Naive thymus-derived CD4-positive, alpha-beta T cell (primary cell): Measurements from ENCODE around the gene NPIPB6. TPM values are rescaled to one million over a fixed set of nuclear protein-coding genes. Genes with fewer than 3 reads are reported as not detected.
"Not testable (repeated sequence)": the region's sequence is repeated elsewhere in the genome, so short reads cannot be mapped to it uniquely, and the experiment has no call there.

Experiments used
- ATAC-seq: fragments of 150-1000 bp; cut with Tn5 transposase; 2 replicates; pipeline ENCODE4 v1.10.0; 2021; ENCODE audit warnings: mild to moderate bottlenecking, moderate library complexity
- CTCF ChIA-PET: fragments of 350-600 bp; sonication (Branson Sonifier 250); formaldehyde crosslinking; loops from one replicate; lab custom pipeline; 2021; ENCODE audit warnings: antibody characterized with exemption; lab: Charles Lee
- POLR2A ChIA-PET: fragments of 350-600 bp; sonication (Branson Sonifier 250); formaldehyde crosslinking; loops from one replicate; lab custom pipeline; 2021; ENCODE audit warnings: antibody characterized with exemption, inconsistent platforms; lab: Charles Lee
- DNase-seq, 9 donors: peaks; one replicate each; pipeline versions ENCODE4 v3.0.0 to v3.0.0-alpha.2; 2020 to 2022; ENCODE audit warnings: mixed read lengths in 1 of 9
- H3K27ac ChIP-seq: one replicate; pipeline ENCODE4 v1.7.0; 2013; ENCODE audit warnings: mild to moderate bottlenecking, low read depth, low read length, moderate library complexity
- H3K27me3 ChIP-seq, 2 donors: one replicate each; pipeline ENCODE4 v1.7.0; 2013; ENCODE audit warnings: low read length in 2 of 2, mild to moderate bottlenecking in 2 of 2, moderate library complexity in 2 of 2; ENCODE audit not compliant: control insufficient read depth in 2 of 2, insufficient read depth in 2 of 2
- H3K36me3 ChIP-seq, 3 experiments: 1 replicate in 2 of 3; 2 replicates in 1 of 3; pipeline ENCODE4 v1.7.0; 2013; ENCODE audit warnings: low read length in 3 of 3, mild to moderate bottlenecking in 3 of 3, moderate library complexity in 1 of 3; ENCODE audit not compliant: insufficient read depth in 3 of 3, control insufficient read depth in 2 of 3
- H3K4me1 ChIP-seq, 2 donors: one replicate each; pipeline ENCODE4 v1.7.0; 2013; ENCODE audit warnings: low read length in 2 of 2, mild to moderate bottlenecking in 2 of 2, moderate library complexity in 1 of 2; ENCODE audit not compliant: control insufficient read depth in 2 of 2, insufficient read depth in 2 of 2
- H3K4me3 ChIP-seq: 2 replicates; pipeline ENCODE4 v1.7.0; 2013; ENCODE audit warnings: mild to moderate bottlenecking, low read length
- H3K9me3 ChIP-seq, 3 experiments: 1 replicate in 2 of 3; 2 replicates in 1 of 3; pipeline ENCODE4 v1.7.0; 2013; ENCODE audit warnings: low read length in 3 of 3; ENCODE audit not compliant: control insufficient read depth in 2 of 3
- H3K27ac Mint-ChIP-seq, 9 donors: one replicate each; pipeline ENCODE4 v1.8.0; 2020 to 2022; ENCODE audit warnings: mixed read lengths in 9 of 9, mild to moderate bottlenecking in 8 of 9, moderate library complexity in 5 of 9, inconsistent platforms in 2 of 9
- H3K27me3 Mint-ChIP-seq, 5 donors: one replicate each; pipeline ENCODE4 v1.8.0; 2021 to 2022; ENCODE audit warnings: mixed read lengths in 5 of 5, mild to moderate bottlenecking in 1 of 5
- H3K36me3 Mint-ChIP-seq, 5 donors: one replicate each; pipeline ENCODE4 v1.8.0; 2020 to 2022; ENCODE audit warnings: mixed read lengths in 5 of 5, mild to moderate bottlenecking in 3 of 5, inconsistent platforms in 1 of 5
- H3K4me1 Mint-ChIP-seq, 7 donors: one replicate each; pipeline ENCODE4 v1.8.0; 2020 to 2022; ENCODE audit warnings: mixed read lengths in 7 of 7, mild to moderate bottlenecking in 3 of 7, inconsistent platforms in 1 of 7
- H3K4me3 Mint-ChIP-seq, 10 donors: one replicate each; pipeline ENCODE4 v1.8.0; 2020 to 2022; ENCODE audit warnings: mild to moderate bottlenecking in 10 of 10, mixed read lengths in 10 of 10, moderate library complexity in 6 of 10, inconsistent platforms in 2 of 10
- H3K9me3 Mint-ChIP-seq, 11 donors: one replicate each; pipeline ENCODE4 v1.8.0; 2020 to 2022; ENCODE audit warnings: mixed read lengths in 11 of 11, mild to moderate bottlenecking in 4 of 11, inconsistent platforms in 1 of 11, moderate library complexity in 1 of 11
- intact Hi-C, 2 donors: fragments of 100-400 bp; cut with micrococcal nuclease; formaldehyde crosslinking; loops; one replicate each; pipeline ENCODE4 v1.15.1; 2023
- polyA plus RNA-seq, 2 donors: library from polyadenylated mRNA; unstranded; fragments of 300-500 nt; fragmentation: Illumina TruSeq; gene quantifications; one replicate each; pipeline ENCODE4 v1.2.3, GENCODE V29; 2021
- total RNA-seq, 6 experiments: library from RNA in 5 of 6; stranded (reverse) in 5 of 6; gene quantifications; 1 replicate in 5 of 6; 2 replicates in 1 of 6; pipeline ENCODE4 v1.2.3 and lab custom pipeline; 2021 to 2026

NPIPB6 gene
- total and polyA plus RNA-seq, 7 experiments from 2014 or later = 2.5 to 7.3 (median 5.6) TPM; not detected in 2

GRCh38 chr16:28336940-28337710 lies 26.2 kb downstream of the NPIPB6 start:
- H3K4me3 Mint-ChIP-seq, H3K27me3 ChIP-seq, H3K9me3 Mint-ChIP-seq, DNase-seq, POLR2A ChIA-PET, H3K36me3 Mint-ChIP-seq, H3K9me3 ChIP-seq, H3K27me3 Mint-ChIP-seq, H3K36me3 ChIP-seq, H3K27ac ChIP-seq, H3K27ac Mint-ChIP-seq, intact Hi-C loops, ATAC-seq, CTCF ChIA-PET, H3K4me1 ChIP-seq, H3K4me1 Mint-ChIP-seq, H3K4me3 ChIP-seq: not testable (repeated sequence)

GRCh38 chr16:28335678-28336077 lies 27.6 kb downstream of the NPIPB6 start:
- H3K27ac Mint-ChIP-seq, H3K36me3 ChIP-seq, H3K27ac ChIP-seq, DNase-seq, H3K27me3 ChIP-seq, H3K36me3 Mint-ChIP-seq, H3K27me3 Mint-ChIP-seq, H3K9me3 ChIP-seq, H3K4me3 Mint-ChIP-seq, ATAC-seq, POLR2A ChIA-PET, intact Hi-C loops, H3K9me3 Mint-ChIP-seq, H3K4me1 Mint-ChIP-seq, H3K4me3 ChIP-seq, CTCF ChIA-PET, H3K4me1 ChIP-seq: not testable (repeated sequence)

GRCh38 chr16:28332632-28333031 lies 30.7 kb downstream of the NPIPB6 start:
- H3K4me1 ChIP-seq, H3K27ac ChIP-seq, CTCF ChIA-PET, H3K9me3 ChIP-seq, H3K9me3 Mint-ChIP-seq, intact Hi-C loops, H3K4me3 ChIP-seq, POLR2A ChIA-PET, H3K36me3 ChIP-seq, H3K36me3 Mint-ChIP-seq, DNase-seq, H3K4me1 Mint-ChIP-seq, H3K27ac Mint-ChIP-seq, H3K4me3 Mint-ChIP-seq, ATAC-seq, H3K27me3 Mint-ChIP-seq, H3K27me3 ChIP-seq: not testable (repeated sequence)

DNA sequence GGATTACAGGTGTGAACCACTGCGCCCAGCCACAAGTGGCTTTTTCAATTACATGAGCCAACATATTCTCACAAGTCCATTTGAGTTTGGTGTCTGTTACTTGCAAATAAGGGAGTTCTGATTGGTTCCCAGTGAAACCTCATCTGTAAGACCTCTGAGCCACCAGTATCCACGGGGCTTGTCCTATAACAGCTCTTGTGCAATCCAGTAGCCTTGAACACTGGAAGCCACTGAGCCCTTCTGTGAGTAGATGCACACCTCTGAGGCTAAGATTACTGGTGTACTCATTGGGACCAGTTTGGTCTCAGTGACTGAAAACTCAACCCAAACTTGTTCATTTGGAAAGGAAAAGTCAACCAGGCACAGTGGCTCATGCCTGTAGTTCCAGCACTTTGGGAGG lies 32.3 kb downstream of the NPIPB6 start:
- H3K27ac ChIP-seq, H3K4me1 ChIP-seq, H3K27ac Mint-ChIP-seq, POLR2A ChIA-PET, H3K4me3 ChIP-seq, intact Hi-C loops, H3K4me1 Mint-ChIP-seq, H3K36me3 ChIP-seq, CTCF ChIA-PET, H3K9me3 ChIP-seq, H3K27me3 Mint-ChIP-seq, DNase-seq, H3K27me3 ChIP-seq, H3K9me3 Mint-ChIP-seq, H3K36me3 Mint-ChIP-seq, ATAC-seq, H3K4me3 Mint-ChIP-seq: not testable (repeated sequence)

- H3K27me3 ChIP-seq, H3K9me3 ChIP-seq, H3K27me3 Mint-ChIP-seq, H3K27ac Mint-ChIP-seq, H3K4me1 Mint-ChIP-seq, H3K4me3 Mint-ChIP-seq, H3K36me3 ChIP-seq, H3K4me1 ChIP-seq, POLR2A ChIA-PET, H3K9me3 Mint-ChIP-seq, H3K36me3 Mint-ChIP-seq, H3K4me3 ChIP-seq, intact Hi-C loops, CTCF ChIA-PET, H3K27ac ChIP-seq: not testable (repeated sequence)
- ATAC-seq = peak; percentile 73
- peak in 1 of 9 donors; percentile 30 for DNase-seq
Measured at GRCh38 chr16:28330232-28330631, 33.1 kb downstream of the NPIPB6 start.

GRCh38 chr16:28326881-28327610 lies 36.3 kb downstream of the NPIPB6 start:
- ChIA-PET POLR2A (no interaction called here), CTCF (interaction anchor here (0.7 to 1.6 kb wide), 5 partner anchors 42 to 208 kb away, joined by 3 to 5 read pairs (median 4); no protein-coding TSS in a partner anchor)
- H3K36me3 Mint-ChIP-seq = peaks cover 0 to 5% (median 0%) of the 10 kb centered on the region in 5 donors
- Histone ChIP-seq H3K27me3 (no peaks in the 10 kb centered on the region), H3K27ac (no peak overlapping the region), H3K4me3 (no peak overlapping the region), H3K9me3 (no peaks in the 10 kb centered on the region), H3K4me1 (no peaks in the 10 kb centered on the region), H3K36me3 (peaks cover 0 to 9% (median 0%) of the 10 kb centered on the region in 3 experiments)
- ATAC-seq (peak; percentile 87), DNase-seq (peak; percentile 26 to 70 (median 58))
- H3K4me3 Mint-ChIP-seq = no peak overlapping the region
- H3K9me3 Mint-ChIP-seq = no peaks in the 10 kb centered on the region
- peaks cover 0 to 7% (median 5%) of the 10 kb centered on the region in 7 donors for H3K4me1 Mint-ChIP-seq
- H3K27me3 Mint-ChIP-seq = no peaks in the 10 kb centered on the region
- H3K27ac Mint-ChIP-seq = peak overlapping the region in 4 of 9 donors; percentile 41 to 58 (median 57)
- intact Hi-C loops = no loop called here
